AG09309 (cell line): ENCODE data around the gene CGN.
A peak's percentile ranks its signal among the peaks of the same experiment; 100 is the strongest.

Experiments used
- DNase-seq: peaks from one replicate; pipeline ENCODE4 v3.0.0-alpha.2; 2010; ENCODE audit warnings: low read depth
- H3K4me3 ChIP-seq: 2 replicates; pipeline ENCODE4 v1.5.1; 2011; ENCODE audit warnings: mild to moderate bottlenecking, low read depth, low read length, moderate library complexity; ENCODE audit not compliant: control insufficient read depth
- TF ChIP-seq, protein P1 (sequence below): IDR thresholded peaks from 2 replicates; pipeline ENCODE4 v1.5.1; 2011; ENCODE audit warnings: mild to moderate bottlenecking, low read depth, low read length, inconsistent platforms; ENCODE audit not compliant: insufficient read depth, control insufficient read depth; ENCODE audit errors: missing control alignments

CGN gene

DNA sequence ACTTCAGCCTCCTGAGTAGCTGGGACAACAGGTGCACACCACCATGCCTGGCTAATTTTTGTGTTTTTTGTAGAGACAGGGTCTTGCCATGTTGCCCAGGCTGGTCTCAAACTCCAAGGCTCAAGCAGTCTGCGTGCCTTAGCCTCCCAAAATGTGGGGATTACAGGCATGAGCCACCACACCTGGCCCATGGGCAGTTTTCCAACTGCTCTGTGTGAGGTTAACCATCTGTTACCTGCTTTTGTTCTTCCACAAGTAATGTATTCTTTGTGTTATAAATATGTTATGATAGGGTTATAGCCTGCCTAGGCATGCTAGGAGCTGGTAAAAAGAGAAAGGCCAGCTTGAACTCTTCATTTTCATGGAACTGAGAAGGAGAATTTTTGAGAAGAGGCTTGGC, 59.6 kb downstream of the CGN start:
- TF ChIP-seq, protein P1, sequence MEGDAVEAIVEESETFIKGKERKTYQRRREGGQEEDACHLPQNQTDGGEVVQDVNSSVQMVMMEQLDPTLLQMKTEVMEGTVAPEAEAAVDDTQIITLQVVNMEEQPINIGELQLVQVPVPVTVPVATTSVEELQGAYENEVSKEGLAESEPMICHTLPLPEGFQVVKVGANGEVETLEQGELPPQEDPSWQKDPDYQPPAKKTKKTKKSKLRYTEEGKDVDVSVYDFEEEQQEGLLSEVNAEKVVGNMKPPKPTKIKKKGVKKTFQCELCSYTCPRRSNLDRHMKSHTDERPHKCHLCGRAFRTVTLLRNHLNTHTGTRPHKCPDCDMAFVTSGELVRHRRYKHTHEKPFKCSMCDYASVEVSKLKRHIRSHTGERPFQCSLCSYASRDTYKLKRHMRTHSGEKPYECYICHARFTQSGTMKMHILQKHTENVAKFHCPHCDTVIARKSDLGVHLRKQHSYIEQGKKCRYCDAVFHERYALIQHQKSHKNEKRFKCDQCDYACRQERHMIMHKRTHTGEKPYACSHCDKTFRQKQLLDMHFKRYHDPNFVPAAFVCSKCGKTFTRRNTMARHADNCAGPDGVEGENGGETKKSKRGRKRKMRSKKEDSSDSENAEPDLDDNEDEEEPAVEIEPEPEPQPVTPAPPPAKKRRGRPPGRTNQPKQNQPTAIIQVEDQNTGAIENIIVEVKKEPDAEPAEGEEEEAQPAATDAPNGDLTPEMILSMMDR = no peak
- H3K4me3 ChIP-seq = no peak overlapping the region
- no peak for DNase-seq

DNA sequence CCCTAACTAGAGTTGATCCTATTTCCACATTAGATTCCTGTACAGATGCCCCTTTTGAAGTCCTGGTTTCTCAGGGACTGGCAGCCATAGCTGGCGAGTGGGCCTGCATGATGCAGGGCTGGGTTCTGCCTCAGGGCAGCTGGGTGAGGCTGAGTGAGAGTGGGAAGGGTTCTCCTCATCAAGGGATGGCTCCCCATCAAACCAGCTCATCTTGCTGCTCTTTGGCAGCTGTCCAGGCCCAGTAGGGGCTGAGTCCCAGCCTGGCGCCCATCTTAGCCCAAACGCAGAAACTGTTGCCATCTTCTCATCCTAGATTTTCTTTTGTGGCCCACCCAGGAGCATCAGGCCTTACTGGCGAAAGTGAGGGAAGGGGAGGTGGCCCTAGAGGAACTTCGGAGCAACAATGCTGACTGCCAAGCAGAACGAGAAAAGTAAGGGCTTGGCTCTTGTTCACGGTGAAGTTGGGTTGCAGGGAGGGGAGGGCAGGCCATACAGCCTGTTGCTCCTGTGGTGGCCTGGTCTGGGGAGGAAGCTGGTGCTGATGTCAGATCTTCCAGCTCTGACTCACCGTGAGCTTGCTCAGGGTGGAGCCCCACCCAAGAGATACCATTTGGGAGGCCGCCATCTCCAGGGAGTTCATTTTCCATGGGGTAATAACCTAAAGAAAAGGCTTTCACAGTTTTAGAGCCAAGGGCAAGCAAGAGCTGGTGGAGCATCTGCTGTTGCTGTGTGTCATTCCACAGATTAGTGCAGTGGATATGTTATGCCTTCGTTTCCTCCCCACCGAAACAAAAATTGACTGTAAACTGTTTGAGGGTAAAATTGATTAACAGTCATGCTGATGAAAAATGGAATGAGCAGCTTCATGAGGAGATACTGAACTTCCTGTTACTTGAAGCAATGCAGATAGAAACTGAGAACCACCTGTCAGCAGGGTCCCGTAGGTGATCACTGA, 63.7 kb downstream of the CGN start:
- peak; percentile 51 for DNase-seq
- TF ChIP-seq, protein P1 = no peak
- no peak overlapping the region for H3K4me3 ChIP-seq

DNA sequence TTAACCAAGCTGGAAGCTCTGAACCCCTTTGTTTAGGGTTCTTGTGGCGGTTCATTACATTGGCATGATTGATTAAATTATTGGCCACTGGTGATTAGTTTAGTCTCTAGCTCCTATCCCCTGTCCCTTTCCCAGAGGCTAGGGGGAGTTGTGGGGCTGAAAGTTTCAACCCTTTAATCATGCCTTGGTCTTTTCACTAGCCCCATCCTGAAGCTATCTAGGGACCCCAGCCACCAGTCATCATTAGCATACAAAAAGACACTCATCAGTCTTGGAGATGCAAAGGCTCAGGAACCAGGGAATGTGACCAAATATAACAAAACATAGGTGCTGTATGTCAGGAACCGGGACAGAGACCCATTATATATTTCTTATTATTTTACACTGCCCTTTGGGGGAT, 66.0 kb downstream of the CGN start:
- TF ChIP-seq, protein P1 = no peak
- no peak for DNase-seq
- H3K4me3 ChIP-seq = no peak overlapping the region

DNA sequence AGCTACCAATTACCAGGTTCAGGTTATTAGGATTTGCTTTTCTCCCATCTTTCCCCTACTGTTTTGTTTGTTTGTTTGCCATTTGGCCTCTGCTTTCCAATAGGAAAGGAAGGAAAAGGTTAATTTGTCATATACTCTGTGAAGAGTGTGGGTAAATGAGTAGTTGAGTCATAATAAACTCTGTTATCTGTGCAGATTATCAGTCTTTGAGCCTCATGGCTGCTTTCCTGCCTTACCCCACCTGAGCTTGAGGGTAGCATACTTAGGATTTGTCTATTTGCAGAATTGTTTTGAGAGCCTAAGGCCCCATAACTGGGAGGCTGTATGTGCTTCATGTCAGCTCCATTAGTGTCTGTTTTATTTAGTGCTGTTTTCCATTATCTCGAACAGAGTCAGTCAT, 67.8 kb downstream of the CGN start:
- no peak for DNase-seq
- H3K4me3 ChIP-seq = no peak overlapping the region
- TF ChIP-seq, protein P1 = no peak

- no peak for DNase-seq
- TF ChIP-seq, protein P1 = no peak
- no peak overlapping the region for H3K4me3 ChIP-seq
These were observed 68.4 kb downstream of the CGN start for GRCh38 chr1:151579436-151580225.

DNA sequence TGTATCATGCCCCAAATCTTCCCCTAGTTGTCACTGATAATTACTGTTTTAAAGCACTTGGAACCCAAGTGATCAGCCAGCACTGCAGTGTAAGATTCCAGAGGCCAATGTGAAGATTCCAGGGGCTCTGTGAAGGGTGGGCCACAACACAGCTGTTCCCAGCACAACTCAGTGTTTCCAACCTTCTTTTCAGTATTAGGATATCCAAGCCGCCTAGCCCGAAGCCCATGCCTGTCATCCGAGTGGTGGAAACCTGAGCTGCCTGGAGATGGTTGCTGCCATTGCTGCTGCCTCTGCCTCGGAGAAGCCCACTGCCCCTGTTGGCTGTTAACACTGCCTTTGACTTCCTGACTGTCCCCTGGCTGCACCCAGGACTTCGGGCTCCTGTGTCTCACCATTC, 70.3 kb downstream of the CGN start:
- DNase-seq = no peak
- TF ChIP-seq, protein P1 = no peak

More for the DNA sequence above, 70.3 kb downstream of the CGN start:
- no peak overlapping the region for H3K4me3 ChIP-seq
